COLO829 (cell line): ENCODE data around the gene GALNT18.

Source experiments
- DNase-seq: peaks from one replicate; pipeline ENCODE4 v3.0.0; 2012; ENCODE audit warnings: low spot score

The GALNT18 gene

GRCh38 chr11:11565636-11566035, 56.2 kb downstream of the GALNT18 start:
- DNase-seq = no peak

GRCh38 chr11:11563200-11563975, 58.4 kb downstream of the GALNT18 start:
- no peak for DNase-seq

GRCh38 chr11:11561991-11562390, 59.8 kb downstream of the GALNT18 start:
- no peak for DNase-seq

GRCh38 chr11:11558826-11559225, 63.0 kb downstream of the GALNT18 start:
- no peak for DNase-seq

- no peak for DNase-seq
These were observed 63.4 kb downstream of the GALNT18 start for GRCh38 chr11:11558396-11558795.

GRCh38 chr11:11555208-11555607, 66.6 kb downstream of the GALNT18 start:
- DNase-seq = no peak

- DNase-seq = no peak
These were observed 68.2 kb downstream of the GALNT18 start for GRCh38 chr11:11553573-11553972.

GRCh38 chr11:11552529-11553087, 69.2 kb downstream of the GALNT18 start:
- DNase-seq = no peak

GRCh38 chr11:11550534-11550933, 71.3 kb downstream of the GALNT18 start:
- DNase-seq = no peak

GRCh38 chr11:11545285-11546275, 76.2 kb downstream of the GALNT18 start:
- DNase-seq = no peak

- DNase-seq = no peak
These were observed 78.1 kb downstream of the GALNT18 start for GRCh38 chr11:11543656-11544055.

- no peak for DNase-seq
These were observed 81.6 kb downstream of the GALNT18 start for GRCh38 chr11:11540157-11540556.

- DNase-seq = no peak
These were observed 83.4 kb downstream of the GALNT18 start for GRCh38 chr11:11538277-11538960.

- DNase-seq = no peak
These were observed 83.9 kb downstream of the GALNT18 start for GRCh38 chr11:11537871-11538270.

- DNase-seq = no peak
These were observed 84.4 kb downstream of the GALNT18 start for GRCh38 chr11:11537372-11537771.

GRCh38 chr11:11536650-11537049, 85.2 kb downstream of the GALNT18 start:
- DNase-seq = no peak

- no peak for DNase-seq
These were observed 86.2 kb downstream of the GALNT18 start for GRCh38 chr11:11535611-11536010.

GRCh38 chr11:11534981-11535380, 86.8 kb downstream of the GALNT18 start:
- DNase-seq = no peak

- no peak for DNase-seq
These were observed 88.1 kb downstream of the GALNT18 start for GRCh38 chr11:11533751-11534150.

GRCh38 chr11:11533057-11533456, 88.7 kb downstream of the GALNT18 start:
- no peak for DNase-seq

- no peak for DNase-seq
These were observed 89.2 kb downstream of the GALNT18 start for GRCh38 chr11:11532574-11532973.
